Activated CD8-positive, alpha-beta memory T cell treated with anti-CD3 and anti-CD28 coated beads, Interleukin-2, amount 10 ng/mL, durations not matched to agents 7 days and 5 days (primary cell): Measurements from ENCODE around the gene MICALL2. TPM values are rescaled to one million over a fixed set of nuclear protein-coding genes. Genes with fewer than 3 reads are reported as not detected.
A peak's percentile ranks its signal among the peaks of the same experiment; 100 is the strongest.

Experiments used
- ATAC-seq: fragments of 150-1000 bp; cut with Tn5 transposase; one replicate; pipeline ENCODE4 v1.10.0; 2021; ENCODE audit warnings: moderate library complexity
- CTCF ChIA-PET: fragments of 350-600 bp; sonication (Branson Sonifier 250); formaldehyde crosslinking; loops from one replicate; lab custom pipeline; 2021; ENCODE audit warnings: antibody characterized with exemption; lab: Charles Lee
- DNase-seq: peaks from one replicate; pipeline ENCODE4 v3.0.0-alpha.2; 2020
- H3K27ac Mint-ChIP-seq: one replicate; pipeline ENCODE4 v1.8.0; 2021; ENCODE audit warnings: mild to moderate bottlenecking, mixed read lengths
- H3K27me3 Mint-ChIP-seq: one replicate; pipeline ENCODE4 v1.8.0; 2021; ENCODE audit warnings: mixed read lengths
- H3K36me3 Mint-ChIP-seq: one replicate; pipeline ENCODE4 v1.8.0; 2021; ENCODE audit warnings: mild to moderate bottlenecking, mixed read lengths
- H3K4me1 Mint-ChIP-seq: one replicate; pipeline ENCODE4 v1.8.0; 2021; ENCODE audit warnings: mixed read lengths
- H3K4me3 Mint-ChIP-seq: one replicate; pipeline ENCODE4 v1.8.0; 2021; ENCODE audit warnings: mild to moderate bottlenecking, moderate library complexity, mixed read lengths
- H3K9me3 Mint-ChIP-seq: one replicate; pipeline ENCODE4 v1.8.0; 2022; ENCODE audit warnings: low read depth, mixed read lengths
- total RNA-seq, 2 experiments: library from RNA; stranded (reverse); gene quantifications; one replicate each; pipeline ENCODE4 v1.2.3, GENCODE V29; 2021

The MICALL2 gene
- total RNA-seq, 2 experiments from 2014 or later = 2.1 to 2.2 TPM

DNA sequence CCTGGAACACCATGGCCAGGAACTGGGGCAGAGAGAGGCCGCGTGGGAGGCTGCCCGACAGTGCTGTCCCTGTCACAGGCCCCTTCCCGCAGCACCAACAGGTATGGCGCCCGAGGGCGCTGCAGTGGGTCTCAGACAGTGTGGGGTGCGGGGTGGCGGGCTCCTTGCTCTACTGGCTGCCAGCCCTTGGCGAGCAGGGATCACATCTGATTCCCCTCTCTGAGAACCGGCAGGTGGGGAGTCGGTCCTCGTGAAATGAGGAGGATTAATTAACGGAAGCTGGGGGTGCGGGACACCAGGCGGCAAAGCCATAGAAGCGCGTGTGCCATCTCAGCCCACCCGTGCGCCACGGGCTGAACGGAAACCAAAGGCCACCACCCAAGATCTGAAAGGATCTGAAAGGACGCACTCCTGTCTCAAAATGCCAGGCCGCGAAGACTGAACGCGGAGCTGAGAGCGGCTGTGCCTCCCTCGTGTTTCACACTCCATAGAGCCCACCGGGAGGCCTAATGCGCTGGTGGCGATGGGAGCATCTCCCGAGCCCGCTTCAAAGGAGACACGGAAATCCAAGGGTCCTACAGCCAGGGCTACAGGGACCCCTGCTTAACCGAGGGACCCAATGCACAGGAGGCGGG lies 38.1 kb upstream of the MICALL2 start:
- Mint-ChIP-seq H3K4me1 (peaks cover 7% of the 10 kb centered on the region), H3K36me3 (peaks cover 6% of the 10 kb centered on the region), H3K27me3 (no peaks in the 10 kb centered on the region), H3K27ac (no peak overlapping the region), H3K4me3 (no peak overlapping the region), H3K9me3 (no peaks in the 10 kb centered on the region)
- DNase-seq (no peak), ATAC-seq (no peak)
- CTCF ChIA-PET = no interaction called here

DNA sequence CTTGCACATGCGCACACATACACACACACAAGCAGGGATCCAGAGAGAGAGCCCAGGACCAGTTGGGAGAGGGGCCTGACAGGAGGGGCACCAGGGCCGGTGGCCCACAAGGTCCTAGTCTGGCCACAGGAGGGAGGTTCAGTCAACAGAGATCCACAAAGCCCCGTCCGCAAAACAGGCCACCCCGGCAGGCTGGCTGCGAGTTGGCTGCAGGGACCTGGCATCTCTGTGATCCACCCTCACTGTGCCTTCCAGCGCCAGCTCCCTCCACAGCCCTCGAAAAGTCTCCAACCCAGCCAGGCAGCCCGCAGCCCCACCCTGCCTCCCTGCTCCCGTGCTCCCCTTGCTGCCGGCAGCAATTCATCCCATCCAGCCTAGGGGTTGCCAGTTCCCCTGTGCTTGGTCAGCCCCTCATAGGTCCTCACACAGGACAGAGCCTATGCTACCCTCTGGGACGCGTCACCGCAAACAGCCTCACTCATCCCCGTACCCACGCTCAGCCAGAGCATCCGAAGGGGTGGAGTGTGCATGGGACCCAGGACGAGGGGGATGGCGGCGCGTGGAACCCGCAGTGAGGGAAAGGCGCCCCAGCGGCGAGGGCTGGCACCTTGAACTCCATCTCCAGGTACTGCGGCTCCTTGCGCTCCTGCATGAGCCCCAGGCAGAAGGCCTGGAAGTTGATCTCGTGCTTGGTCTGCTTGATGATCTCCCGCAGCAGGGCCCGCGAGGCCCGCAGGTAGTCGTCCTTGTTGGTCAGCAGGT lies 37.4 kb upstream of the MICALL2 start:
- no peaks in the 10 kb centered on the region for H3K9me3 Mint-ChIP-seq
- ATAC-seq (no peak), DNase-seq (no peak)
- H3K27ac Mint-ChIP-seq = no peak overlapping the region
- peaks cover 6% of the 10 kb centered on the region for H3K36me3 Mint-ChIP-seq
- no peaks in the 10 kb centered on the region for H3K27me3 Mint-ChIP-seq
- H3K4me3 Mint-ChIP-seq = no peak overlapping the region
- CTCF ChIA-PET = no interaction called here
- H3K4me1 Mint-ChIP-seq = no peaks in the 10 kb centered on the region

DNA sequence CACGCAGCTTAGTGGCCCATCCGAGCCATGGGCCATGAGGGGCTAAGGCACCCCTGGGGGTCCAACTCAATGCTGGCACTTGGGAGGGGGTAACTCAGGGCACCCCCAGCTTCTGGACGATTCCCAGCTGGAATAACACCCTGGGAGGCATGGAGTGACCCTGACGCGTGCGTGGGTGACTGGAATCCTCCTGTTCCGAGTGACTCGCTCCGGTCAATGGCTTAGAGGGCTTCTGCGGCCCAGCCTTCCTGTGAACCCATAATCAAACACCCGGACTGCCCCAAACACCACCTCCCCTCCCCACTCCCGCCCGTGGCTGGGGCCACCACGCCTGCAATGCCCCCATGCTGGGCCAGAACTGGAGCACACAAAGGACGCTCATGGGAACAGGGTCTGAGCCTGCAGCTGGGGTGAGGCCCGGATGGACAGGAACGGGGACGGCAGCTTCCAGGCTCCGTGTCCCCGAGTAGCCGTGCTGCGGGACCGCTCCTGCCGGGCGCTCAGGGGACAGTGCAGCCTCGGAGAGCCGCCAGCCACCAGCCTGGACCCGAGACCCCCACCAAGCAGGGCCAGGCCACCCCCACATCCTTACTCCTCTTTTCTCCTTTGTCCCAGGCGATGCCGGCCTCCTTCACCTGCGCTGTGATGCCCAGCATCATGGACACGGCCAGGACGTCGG lies 36.4 kb upstream of the MICALL2 start:
- Mint-ChIP-seq H3K36me3 (peaks cover 6% of the 10 kb centered on the region), H3K4me1 (no peaks in the 10 kb centered on the region), H3K27ac (no peak overlapping the region), H3K27me3 (no peaks in the 10 kb centered on the region), H3K4me3 (no peak overlapping the region), H3K9me3 (no peaks in the 10 kb centered on the region)
- DNase-seq (no peak), ATAC-seq (no peak)
- CTCF ChIA-PET = no interaction called here

DNA sequence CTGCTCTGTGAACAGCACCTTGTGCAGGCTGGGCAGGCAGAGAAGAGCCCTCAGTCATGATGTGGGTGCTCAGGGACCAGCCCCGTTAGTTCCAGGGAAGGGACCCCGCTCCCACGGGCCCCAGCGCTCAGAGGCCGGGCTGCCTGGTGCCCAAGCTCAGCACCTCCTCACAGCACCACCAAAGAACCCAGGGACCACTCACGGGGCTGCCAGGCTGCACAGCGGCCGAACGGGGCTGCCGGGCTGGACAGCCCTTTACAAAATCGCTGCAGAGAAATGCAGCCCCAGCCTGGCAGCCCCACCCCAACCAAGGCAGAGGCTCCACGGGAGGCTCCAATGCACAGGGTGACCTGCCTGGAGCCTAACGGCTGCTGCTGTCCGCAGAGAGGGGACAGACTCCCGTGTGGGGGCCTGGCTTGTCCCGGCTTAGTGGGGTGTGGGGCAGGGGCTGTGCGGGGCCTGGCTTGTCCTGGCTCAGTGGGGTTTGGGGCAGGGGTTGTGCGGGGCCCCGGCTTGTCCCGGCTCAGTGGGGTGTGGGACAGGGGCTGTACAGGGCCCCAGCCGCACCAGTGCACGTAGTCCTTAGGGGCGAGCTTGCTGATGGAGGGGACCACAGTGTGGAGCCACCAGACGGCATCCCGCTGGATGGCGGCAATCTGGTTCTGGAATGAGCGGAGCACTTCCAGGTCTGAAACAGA lies 35.7 kb upstream of the MICALL2 start:
- Mint-ChIP-seq H3K9me3 (no peaks in the 10 kb centered on the region), H3K4me1 (no peaks in the 10 kb centered on the region), H3K27ac (no peak overlapping the region), H3K27me3 (no peaks in the 10 kb centered on the region), H3K4me3 (no peak overlapping the region), H3K36me3 (peaks cover 9% of the 10 kb centered on the region)
- no peak for ATAC-seq
- no peak for DNase-seq
- CTCF ChIA-PET = no interaction called here

DNA sequence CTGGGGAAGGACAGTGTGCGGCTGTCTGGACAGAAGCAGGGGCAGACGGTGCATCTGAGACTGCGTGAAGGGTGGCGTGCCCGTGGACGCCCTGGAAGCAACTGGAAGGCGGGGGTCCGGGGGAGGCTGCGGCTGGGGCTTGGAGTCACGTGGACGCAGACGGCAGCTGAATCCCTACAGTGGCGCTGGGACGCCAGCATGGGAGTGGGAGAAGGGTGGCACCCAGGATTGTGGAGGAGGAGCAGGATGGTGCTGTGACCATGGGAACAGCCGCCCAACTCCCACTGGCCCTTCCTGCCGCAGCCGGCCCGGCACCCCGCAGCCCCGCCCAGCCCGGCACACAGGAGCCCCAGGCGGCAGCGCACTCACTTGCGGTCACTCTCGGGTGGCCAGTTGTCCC lies 35.2 kb upstream of the MICALL2 start:
- no peaks in the 10 kb centered on the region for H3K9me3 Mint-ChIP-seq
- H3K36me3 Mint-ChIP-seq = peaks cover 7% of the 10 kb centered on the region
- no peaks in the 10 kb centered on the region for H3K4me1 Mint-ChIP-seq
- no peak overlapping the region for H3K4me3 Mint-ChIP-seq
- no peaks in the 10 kb centered on the region for H3K27me3 Mint-ChIP-seq
- ATAC-seq = no peak
- CTCF ChIA-PET = no interaction called here
- H3K27ac Mint-ChIP-seq = no peak overlapping the region
- DNase-seq = no peak

DNA sequence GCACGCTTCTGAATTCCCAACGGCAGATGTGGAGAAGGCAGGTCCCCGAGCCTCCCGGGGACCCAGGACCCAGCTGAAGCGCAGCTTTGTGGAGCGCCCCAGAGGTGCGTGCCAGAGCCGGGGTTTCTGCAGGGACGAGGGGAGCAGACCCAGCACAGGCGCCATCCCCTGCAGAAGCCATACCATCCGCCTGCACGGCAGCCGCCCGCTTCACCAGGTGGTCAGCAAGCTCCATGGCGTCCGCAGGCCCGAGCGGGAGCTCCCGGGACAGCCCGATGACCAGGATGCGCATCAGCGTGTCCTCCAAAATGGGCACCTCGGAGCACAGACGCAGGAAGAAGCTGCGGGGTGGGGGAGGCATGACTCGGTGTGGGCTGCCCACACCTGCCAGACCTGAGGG lies 34.3 kb upstream of the MICALL2 start:
- peaks cover 8% of the 10 kb centered on the region for H3K36me3 Mint-ChIP-seq
- CTCF ChIA-PET = no interaction called here
- ATAC-seq (no peak), DNase-seq (no peak)
- H3K27me3 Mint-ChIP-seq = no peaks in the 10 kb centered on the region
- no peaks in the 10 kb centered on the region for H3K4me1 Mint-ChIP-seq
- H3K9me3 Mint-ChIP-seq = no peaks in the 10 kb centered on the region
- H3K27ac Mint-ChIP-seq = no peak overlapping the region
- no peak overlapping the region for H3K4me3 Mint-ChIP-seq

DNA sequence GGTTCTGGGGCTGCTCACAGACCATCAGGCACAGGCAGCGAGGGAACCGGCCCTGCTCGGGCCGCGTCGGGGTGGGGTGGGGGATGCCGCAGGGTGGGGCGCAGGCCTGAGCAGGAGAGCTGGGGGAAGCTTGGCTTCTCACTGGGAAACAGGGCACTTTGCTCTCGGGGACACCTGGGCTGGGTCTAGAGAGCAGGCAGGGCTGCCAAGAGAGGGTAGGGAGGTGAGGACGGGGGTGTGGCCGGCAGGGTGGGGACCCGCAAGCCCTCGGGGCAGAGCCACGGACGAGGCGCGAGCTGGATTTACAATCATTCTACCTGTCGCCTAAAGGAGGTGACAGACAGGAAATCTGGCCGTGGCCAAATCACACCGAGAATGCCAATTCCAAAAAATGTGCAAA lies 33.9 kb upstream of the MICALL2 start:
- Mint-ChIP-seq H3K36me3 (peaks cover 8% of the 10 kb centered on the region), H3K4me3 (no peak overlapping the region), H3K4me1 (no peaks in the 10 kb centered on the region), H3K9me3 (no peaks in the 10 kb centered on the region), H3K27ac (no peak overlapping the region), H3K27me3 (no peaks in the 10 kb centered on the region)
- DNase-seq (no peak), ATAC-seq (no peak)
- CTCF ChIA-PET = no interaction called here

DNA sequence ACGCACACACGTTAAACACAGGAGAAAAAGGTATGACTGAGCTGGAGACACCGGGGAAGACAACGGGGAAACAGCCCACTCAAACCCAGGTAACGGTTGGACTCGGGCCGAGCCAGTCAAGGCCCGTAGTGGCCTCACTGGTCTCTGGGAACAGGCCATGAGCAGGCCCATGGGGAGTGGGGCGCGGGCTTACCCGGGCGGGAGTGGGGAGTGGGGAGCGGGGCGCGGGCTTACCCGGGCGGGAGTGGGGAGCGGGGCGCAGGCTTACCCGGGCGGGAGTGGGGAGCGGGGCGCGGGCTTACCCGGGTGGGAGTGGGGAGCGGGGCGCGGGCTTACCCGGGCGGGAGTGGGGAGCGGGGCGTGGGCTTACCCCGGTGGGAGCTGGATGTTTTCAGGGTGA lies 33.4 kb upstream of the MICALL2 start:
- Mint-ChIP-seq H3K4me1 (no peaks in the 10 kb centered on the region), H3K4me3 (no peak overlapping the region), H3K27ac (no peak overlapping the region), H3K36me3 (peaks cover 8% of the 10 kb centered on the region), H3K9me3 (no peaks in the 10 kb centered on the region), H3K27me3 (no peaks in the 10 kb centered on the region)
- DNase-seq (no peak), ATAC-seq (no peak)
- CTCF ChIA-PET = no interaction called here

DNA sequence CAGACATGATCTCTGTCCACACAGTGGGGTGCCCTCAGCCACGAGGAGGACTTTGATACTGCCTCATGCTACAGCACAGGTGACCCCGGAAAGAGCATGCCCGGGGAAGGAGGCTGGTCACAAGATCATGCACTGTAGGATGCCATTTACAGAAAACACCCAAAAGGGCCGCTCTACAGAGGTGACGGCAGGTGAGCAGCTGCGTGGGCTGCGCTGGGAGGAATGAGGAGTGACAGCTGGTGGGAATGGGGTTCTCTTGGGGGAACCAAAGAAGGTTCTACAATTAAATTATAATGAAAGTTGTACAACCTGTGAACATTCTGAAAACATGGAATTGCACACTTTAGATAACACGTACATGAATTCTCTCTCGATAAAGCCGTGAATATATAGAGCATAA lies 33.0 kb upstream of the MICALL2 start:
- Mint-ChIP-seq H3K9me3 (no peaks in the 10 kb centered on the region), H3K4me1 (no peaks in the 10 kb centered on the region), H3K36me3 (peaks cover 6% of the 10 kb centered on the region), H3K27me3 (no peaks in the 10 kb centered on the region), H3K27ac (no peak overlapping the region), H3K4me3 (no peak overlapping the region)
- ATAC-seq (no peak), DNase-seq (no peak)
- CTCF ChIA-PET = no interaction called here

DNA sequence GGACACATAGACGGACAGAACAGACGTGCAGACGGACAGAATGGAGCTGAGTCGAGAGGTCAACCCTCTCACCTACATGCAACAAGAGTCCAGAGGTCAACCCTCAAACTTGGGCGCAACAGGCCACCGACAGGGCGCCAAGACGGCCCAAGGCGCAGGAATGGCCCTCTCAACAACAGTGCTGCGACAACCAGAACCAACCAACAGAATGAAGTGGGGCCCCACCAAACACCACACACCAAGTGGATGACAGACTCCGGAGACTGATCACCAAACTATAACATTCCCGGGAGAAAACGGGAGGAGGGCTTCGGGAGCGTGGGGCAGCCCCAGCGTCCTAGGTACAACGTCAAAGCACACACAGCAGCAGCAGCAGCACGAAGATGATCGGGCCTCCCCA lies 31.6 kb upstream of the MICALL2 start:
- Mint-ChIP-seq H3K27me3 (no peaks in the 10 kb centered on the region), H3K27ac (no peak overlapping the region), H3K4me3 (no peak overlapping the region), H3K36me3 (peaks cover 6% of the 10 kb centered on the region), H3K4me1 (no peaks in the 10 kb centered on the region), H3K9me3 (no peaks in the 10 kb centered on the region)
- CTCF ChIA-PET = no interaction called here
- DNase-seq (no peak), ATAC-seq (no peak)

DNA sequence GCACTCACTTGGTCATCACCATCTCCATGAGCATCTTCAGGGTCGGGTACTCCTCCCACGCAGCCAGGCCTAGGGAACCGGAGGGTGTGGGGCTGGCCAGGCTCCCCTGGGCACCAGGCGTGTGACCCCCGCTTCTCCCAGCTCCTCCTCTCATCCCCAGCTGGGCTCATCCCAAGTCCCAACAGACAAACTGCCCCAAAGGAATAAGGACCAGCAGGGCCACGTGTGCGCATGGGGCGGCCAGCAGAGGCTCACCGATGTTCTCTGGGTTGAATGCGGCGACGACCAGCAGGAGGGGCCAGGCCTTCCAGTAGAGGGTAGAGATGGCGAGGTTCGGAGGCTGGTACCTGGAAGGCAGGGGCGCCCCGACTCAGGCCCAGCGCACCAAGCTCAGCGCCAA lies 30.1 kb upstream of the MICALL2 start:
- no peaks in the 10 kb centered on the region for H3K9me3 Mint-ChIP-seq
- H3K4me1 Mint-ChIP-seq = no peaks in the 10 kb centered on the region
- ATAC-seq = no peak
- CTCF ChIA-PET = no interaction called here
- H3K27me3 Mint-ChIP-seq = no peaks in the 10 kb centered on the region
- no peak overlapping the region for H3K27ac Mint-ChIP-seq
- DNase-seq = no peak
- peaks cover 6% of the 10 kb centered on the region for H3K36me3 Mint-ChIP-seq
- no peak overlapping the region for H3K4me3 Mint-ChIP-seq

DNA sequence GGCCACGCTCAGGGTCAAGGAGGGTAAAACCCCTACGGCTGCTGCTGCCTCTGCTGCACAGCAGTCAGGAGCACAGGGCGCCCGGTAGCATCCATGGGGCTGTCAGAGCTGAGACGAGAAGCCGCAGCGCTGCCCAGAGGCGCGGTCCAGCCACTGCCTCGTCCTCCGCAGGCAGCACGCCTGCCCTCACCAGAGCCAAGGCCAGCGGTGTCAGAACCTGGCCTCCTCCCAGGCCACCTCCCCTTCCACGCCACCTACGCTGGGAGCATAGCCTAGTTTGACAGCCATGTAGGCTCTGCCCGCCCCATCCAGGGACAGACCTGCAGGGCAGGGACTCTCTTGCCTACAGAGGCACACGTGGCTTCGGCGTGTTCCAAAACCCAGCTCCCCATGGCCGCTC lies 28.7 kb upstream of the MICALL2 start:
- Mint-ChIP-seq H3K27ac (peak overlapping the region; percentile 2), H3K9me3 (no peaks in the 10 kb centered on the region), H3K27me3 (no peaks in the 10 kb centered on the region), H3K4me3 (no peak overlapping the region), H3K36me3 (peaks cover 6% of the 10 kb centered on the region), H3K4me1 (no peaks in the 10 kb centered on the region)
- DNase-seq = no peak
- no peak for ATAC-seq
- CTCF ChIA-PET = no interaction called here

DNA sequence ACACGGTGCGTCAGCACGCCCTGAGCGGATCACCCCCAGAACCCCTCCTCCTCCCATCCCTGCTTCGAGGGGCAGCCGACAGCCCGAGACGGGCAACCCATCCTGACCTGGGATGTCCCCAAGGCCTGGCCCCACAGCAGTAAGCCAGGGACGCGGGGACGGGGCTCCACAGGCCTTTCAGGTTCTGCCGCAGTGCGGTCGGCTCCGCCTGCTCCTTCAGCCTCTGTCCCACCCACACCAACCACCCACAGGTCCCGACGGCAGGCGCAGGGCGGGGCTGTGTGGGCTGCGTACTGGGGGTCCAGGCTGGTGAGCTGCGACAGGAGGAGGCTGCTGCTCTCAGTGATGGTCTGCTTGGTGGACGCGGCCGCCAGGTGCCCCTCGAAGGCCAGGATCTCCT lies 28.2 kb upstream of the MICALL2 start:
- no peaks in the 10 kb centered on the region for H3K9me3 Mint-ChIP-seq
- no peak overlapping the region for H3K4me3 Mint-ChIP-seq
- no peak overlapping the region for H3K27ac Mint-ChIP-seq
- no peaks in the 10 kb centered on the region for H3K27me3 Mint-ChIP-seq
- H3K4me1 Mint-ChIP-seq = no peaks in the 10 kb centered on the region
- H3K36me3 Mint-ChIP-seq = peaks cover 5% of the 10 kb centered on the region
- no peak for ATAC-seq
- CTCF ChIA-PET = no interaction called here
- no peak for DNase-seq
